Astrocyte (in vitro differentiated cells and primary cell): ENCODE data around the gene MT1H. TPM values are rescaled to one million over a fixed set of nuclear protein-coding genes. Genes with fewer than 3 reads are reported as not detected.

Experiments used
- DNase-seq: peaks from one replicate; pipeline ENCODE4 v3.0.0-alpha.2; 2010; ENCODE audit warnings: low read depth
- FAIRE-seq: peaks from 2 replicates; lab custom pipeline; 2011; peaks lifted over from hg19 to GRCh38; lab: Jason Lieb, UNC
- H2AFZ ChIP-seq: 2 replicates; pipeline ENCODE4 v1.6.0; 2012; ENCODE audit warnings: low read depth, low read length, inconsistent platforms
- H3K27ac ChIP-seq: 2 replicates; pipeline ENCODE4 v1.5.1; 2011; ENCODE audit warnings: low read depth, low read length, inconsistent platforms
- H3K27me3 ChIP-seq: 2 replicates; pipeline ENCODE4 v1.6.0; 2011; ENCODE audit warnings: low read length, inconsistent platforms; ENCODE audit not compliant: insufficient read depth
- H3K36me3 ChIP-seq: 2 replicates; pipeline ENCODE4 v1.5.1; 2011; ENCODE audit warnings: low read length, inconsistent platforms; ENCODE audit not compliant: insufficient read depth
- H3K4me1 ChIP-seq: 2 replicates; pipeline ENCODE4 v1.5.1; 2011; ENCODE audit warnings: low read length, inconsistent platforms; ENCODE audit not compliant: insufficient read depth
- H3K4me2 ChIP-seq: 2 replicates; pipeline ENCODE4 v1.6.0; 2012; ENCODE audit warnings: low read length, inconsistent platforms
- H3K4me3 ChIP-seq: 2 replicates; pipeline ENCODE4 v1.5.1; 2011; ENCODE audit warnings: low read depth, mild to moderate bottlenecking, low read length, inconsistent platforms; ENCODE audit not compliant: insufficient read depth
- H3K79me2 ChIP-seq: 2 replicates; pipeline ENCODE4 v1.6.0; 2012; ENCODE audit warnings: mild to moderate bottlenecking, low read length, inconsistent platforms; ENCODE audit not compliant: insufficient read depth
- H3K9ac ChIP-seq: 2 replicates; pipeline ENCODE4 v1.6.0; 2012; ENCODE audit warnings: mild to moderate bottlenecking, low read length, inconsistent platforms
- H3K9me3 ChIP-seq: 2 replicates; pipeline ENCODE4 v1.5.1; 2012; ENCODE audit warnings: low read depth, mild to moderate bottlenecking, low read length, inconsistent platforms; ENCODE audit not compliant: insufficient read depth
- H4K20me1 ChIP-seq: 2 replicates; pipeline ENCODE4 v1.6.0; 2012; ENCODE audit warnings: low read length, inconsistent platforms; ENCODE audit not compliant: insufficient read depth
- H3K27ac Mint-ChIP-seq: one replicate; pipeline ENCODE4 v1.8.0; 2021; ENCODE audit warnings: mild to moderate bottlenecking, mixed read lengths; ENCODE audit not compliant: unreplicated experiment
- H3K27me3 Mint-ChIP-seq: one replicate; pipeline ENCODE4 v1.8.0; 2021; ENCODE audit warnings: low read depth, mixed read lengths; ENCODE audit not compliant: unreplicated experiment
- H3K36me3 Mint-ChIP-seq: one replicate; pipeline ENCODE4 v1.8.0; 2021; ENCODE audit warnings: low read depth, mixed read lengths; ENCODE audit not compliant: unreplicated experiment
- H3K4me1 Mint-ChIP-seq: one replicate; pipeline ENCODE4 v1.8.0; 2021; ENCODE audit warnings: low read depth, mixed read lengths; ENCODE audit not compliant: unreplicated experiment
- H3K4me3 Mint-ChIP-seq: one replicate; pipeline ENCODE4 v1.8.0; 2021; ENCODE audit warnings: mild to moderate bottlenecking, moderate library complexity, mixed read lengths; ENCODE audit not compliant: unreplicated experiment
- H3K9me3 Mint-ChIP-seq: one replicate; pipeline ENCODE4 v1.8.0; 2021; ENCODE audit warnings: mild to moderate bottlenecking, mixed read lengths; ENCODE audit not compliant: unreplicated experiment
- EZH2 ChIP-seq: IDR thresholded peaks from 2 replicates; pipeline ENCODE4 v1.6.1; 2012; ENCODE audit warnings: mild to moderate bottlenecking, low read length, inconsistent platforms; ENCODE audit not compliant: insufficient read depth
- total RNA-seq: library from RNA; stranded (reverse); gene quantifications from 2 replicates; pipeline ENCODE4 v1.2.1, GENCODE V29; 2021
- TF ChIP-seq, protein P1 (sequence below): IDR thresholded peaks from 2 replicates; pipeline ENCODE4 v1.5.1; 2011; ENCODE audit warnings: low read depth, mild to moderate bottlenecking, inconsistent platforms, low read length, moderate library complexity; ENCODE audit not compliant: insufficient read depth

MT1H gene
- total RNA-seq, 1 donor from 2014 or later, result not detected

GRCh38 chr16:56637814-56638750 lies 31.5 kb upstream of the MT1H start, which contains the start of gene MT1A:
Gene MT1A, plus strand, starts transcription at chr16:56638666. Its CDS starts 73 bp downstream, at chr16:56638739.
- Mint-ChIP-seq H3K4me1 (peaks cover 4% of the 10 kb centered on the region), H3K4me3 (peak within 1 kb of the TSS; percentile 73), H3K36me3 (no peaks in the 10 kb centered on the region), H3K27ac (no peak within 1 kb of the TSS), H3K9me3 (peaks cover 2% of the 10 kb centered on the region), H3K27me3 (peaks cover 94% of the 10 kb centered on the region)
- TF ChIP-seq, protein P1, sequence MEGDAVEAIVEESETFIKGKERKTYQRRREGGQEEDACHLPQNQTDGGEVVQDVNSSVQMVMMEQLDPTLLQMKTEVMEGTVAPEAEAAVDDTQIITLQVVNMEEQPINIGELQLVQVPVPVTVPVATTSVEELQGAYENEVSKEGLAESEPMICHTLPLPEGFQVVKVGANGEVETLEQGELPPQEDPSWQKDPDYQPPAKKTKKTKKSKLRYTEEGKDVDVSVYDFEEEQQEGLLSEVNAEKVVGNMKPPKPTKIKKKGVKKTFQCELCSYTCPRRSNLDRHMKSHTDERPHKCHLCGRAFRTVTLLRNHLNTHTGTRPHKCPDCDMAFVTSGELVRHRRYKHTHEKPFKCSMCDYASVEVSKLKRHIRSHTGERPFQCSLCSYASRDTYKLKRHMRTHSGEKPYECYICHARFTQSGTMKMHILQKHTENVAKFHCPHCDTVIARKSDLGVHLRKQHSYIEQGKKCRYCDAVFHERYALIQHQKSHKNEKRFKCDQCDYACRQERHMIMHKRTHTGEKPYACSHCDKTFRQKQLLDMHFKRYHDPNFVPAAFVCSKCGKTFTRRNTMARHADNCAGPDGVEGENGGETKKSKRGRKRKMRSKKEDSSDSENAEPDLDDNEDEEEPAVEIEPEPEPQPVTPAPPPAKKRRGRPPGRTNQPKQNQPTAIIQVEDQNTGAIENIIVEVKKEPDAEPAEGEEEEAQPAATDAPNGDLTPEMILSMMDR, result no peak
- TF ChIP-seq EZH2, result peak; percentile 97
- Histone ChIP-seq H4K20me1 (no peaks in the 10 kb centered on the region), H3K4me1 (peaks cover 16% of the 10 kb centered on the region), H3K9ac (peak within 1 kb of the TSS; percentile 31), H3K9me3 (no peaks in the 10 kb centered on the region), H3K36me3 (no peaks in the 10 kb centered on the region), H3K4me3 (peak within 1 kb of the TSS; percentile 57), H3K79me2 (no peaks in the 10 kb centered on the region), H2AFZ (peak within 1 kb of the TSS; percentile 90), H3K27me3 (peaks cover 99% of the 10 kb centered on the region), H3K4me2 (peak within 1 kb of the TSS; percentile 92), H3K27ac (no peak within 1 kb of the TSS)
- DNase-seq (peak; percentile 26), FAIRE-seq (no peak)

DNA sequence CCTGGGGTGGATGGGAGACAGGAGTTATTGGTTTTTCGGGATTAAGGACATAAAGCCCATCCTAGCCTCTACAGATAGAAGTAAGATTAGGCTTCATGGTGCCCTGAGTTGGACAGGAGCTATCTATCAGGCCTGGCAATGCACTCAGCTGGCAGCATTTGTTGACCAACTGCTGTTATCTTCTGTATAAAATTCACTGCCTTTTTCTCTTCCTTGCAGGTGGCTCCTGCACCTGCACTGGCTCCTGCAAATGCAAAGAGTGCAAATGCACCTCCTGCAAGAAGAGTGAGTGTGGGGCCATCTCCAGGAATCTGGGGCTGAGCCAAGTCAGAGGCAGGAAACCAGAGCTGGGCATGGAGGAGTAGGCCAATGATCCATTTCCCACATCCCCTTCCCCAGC lies 30.6 kb upstream of the MT1H start:
- Mint-ChIP-seq H3K4me3 (no peak overlapping the region), H3K27me3 (peaks cover 91% of the 10 kb centered on the region), H3K36me3 (no peaks in the 10 kb centered on the region), H3K27ac (no peak overlapping the region), H3K4me1 (peaks cover 4% of the 10 kb centered on the region), H3K9me3 (no peaks in the 10 kb centered on the region)
- Histone ChIP-seq H2AFZ (no peak overlapping the region), H3K36me3 (no peaks in the 10 kb centered on the region), H3K79me2 (no peaks in the 10 kb centered on the region), H3K27ac (no peak overlapping the region), H3K4me3 (no peak overlapping the region), H3K4me1 (peaks cover 24% of the 10 kb centered on the region), H3K9ac (no peak overlapping the region), H3K4me2 (no peak overlapping the region), H4K20me1 (no peaks in the 10 kb centered on the region), H3K27me3 (peaks cover 99% of the 10 kb centered on the region), H3K9me3 (no peaks in the 10 kb centered on the region)
- TF ChIP-seq, protein P1, result no peak
- TF ChIP-seq EZH2, result no peak
- DNase-seq (no peak), FAIRE-seq (no peak)

DNA sequence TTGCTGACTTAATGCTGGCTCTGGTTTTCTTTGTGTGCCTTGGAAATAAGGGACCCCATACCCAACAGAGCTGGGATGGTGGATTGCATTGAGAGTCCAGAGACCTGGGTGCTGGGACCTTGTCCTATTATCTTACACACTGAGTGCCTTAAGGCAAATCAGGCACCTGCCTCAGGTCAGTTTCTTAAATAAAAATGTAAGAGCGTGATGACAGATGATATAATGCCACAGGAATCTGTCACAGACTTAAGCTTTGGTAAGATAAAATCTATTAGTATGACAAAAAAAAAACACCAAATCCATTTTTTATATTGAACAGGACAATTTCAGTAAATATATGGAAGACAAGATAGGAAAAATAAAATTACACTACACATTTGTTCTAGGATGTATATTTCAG lies 29.5 kb upstream of the MT1H start:
- Histone ChIP-seq H4K20me1 (no peaks in the 10 kb centered on the region), H3K27ac (no peak overlapping the region), H3K4me2 (no peak overlapping the region), H3K9me3 (no peaks in the 10 kb centered on the region), H3K36me3 (no peaks in the 10 kb centered on the region), H3K4me3 (no peak overlapping the region), H3K79me2 (no peaks in the 10 kb centered on the region), H2AFZ (no peak overlapping the region), H3K4me1 (peaks cover 21% of the 10 kb centered on the region), H3K9ac (no peak overlapping the region), H3K27me3 (peaks cover 99% of the 10 kb centered on the region)
- Mint-ChIP-seq H3K9me3 (no peaks in the 10 kb centered on the region), H3K36me3 (no peaks in the 10 kb centered on the region), H3K4me1 (peaks cover 1% of the 10 kb centered on the region), H3K27me3 (peaks cover 91% of the 10 kb centered on the region), H3K27ac (no peak overlapping the region), H3K4me3 (no peak overlapping the region)
- FAIRE-seq (no peak), DNase-seq (no peak)
- TF ChIP-seq, protein P1, result no peak
- peak; percentile 4 for TF ChIP-seq EZH2
